ENCODE data around the gene CSF3.

- no peak for TF ChIP-seq POLR2A (IDR thresholded peaks at IDR 0.05; ENCODE audit: low read depth, low read length)
- no peak for TF ChIP-seq POLR2AphosphoS5 (IDR thresholded peaks at IDR 0.05; ENCODE audit: low read depth, low read length)
These were observed 762 bp upstream of the CSF3 start for GRCh38 chr17:40014375-40014980.
